Upper lobe of left lung (tissue), 6 donors: ENCODE data around the gene GSTM1. TPM values are rescaled to one million over a fixed set of nuclear protein-coding genes. Genes with fewer than 3 reads are reported as not detected.
A peak's percentile ranks its signal among the peaks of the same experiment; 100 is the strongest.

Experiments used
- ATAC-seq, 2 donors: fragments of 200-7000 bp; cut with Tn5 transposase; one replicate each; pipeline ENCODE4 v1.9.1; 2022; ENCODE audit warnings: mild to moderate bottlenecking in 2 of 2, moderate library complexity in 2 of 2; ENCODE audit not compliant: low FRiP score in 2 of 2
- DNase-seq, 2 donors: peaks; one replicate each; pipeline ENCODE4 v3.0.0-alpha.2; 2019 to 2020
- H3K27ac ChIP-seq, 4 donors: fragments of 200-600 bp; sonication (generic); one replicate each; pipeline ENCODE4 v1.5.1; 2016 to 2019
- H3K27me3 ChIP-seq, 4 donors: fragments of 200-600 bp; sonication (generic); one replicate each; pipeline ENCODE4 v1.5.1; 2017 to 2019
- H3K36me3 ChIP-seq, 4 donors: fragments of 200-600 bp; sonication (generic); one replicate each; pipeline ENCODE4 v1.5.1; 2016 to 2019
- H3K4me1 ChIP-seq, 4 donors: fragments of 200-600 bp; sonication (generic); one replicate each; pipeline ENCODE4 v1.5.1; 2018 to 2019
- H3K4me3 ChIP-seq, 4 donors: fragments of 200-600 bp; sonication (generic); one replicate each; pipeline ENCODE4 v1.5.1; 2017 to 2019; ENCODE audit warnings: mild to moderate bottlenecking in 2 of 4, moderate library complexity in 1 of 4
- H3K9me3 ChIP-seq, 4 donors: fragments of 200-600 bp; sonication (generic); one replicate each; pipeline ENCODE4 v1.5.1; 2018 to 2019
- EP300 ChIP-seq, 4 donors: sonication (generic); formaldehyde crosslinking; IDR thresholded peaks; one replicate each; pipeline ENCODE4 v1.5.1; 2017; ENCODE audit warnings: antibody characterized with exemption in 4 of 4, control low read depth in 2 of 4
- POLR2A ChIP-seq, 4 donors: fragments of 450-650 bp; IDR thresholded peaks; one replicate each; pipeline ENCODE4 v1.5.1; 2016 to 2017; ENCODE audit warnings: antibody characterized with exemption in 4 of 4, mild to moderate bottlenecking in 2 of 4
- POLR2AphosphoS5 ChIP-seq, 2 donors: sonication (generic); formaldehyde crosslinking; IDR thresholded peaks; one replicate each; pipeline ENCODE4 v1.5.1; 2017; ENCODE audit warnings: antibody characterized with exemption in 2 of 2
- WGBS, 2 donors: methylation state at CpG; one replicate each; pipeline ENCODE4 v1.1.5; 2017 to 2018; 5-methylcytosine and 5-hydroxymethylcytosine counted together
- total RNA-seq, 6 donors: library from RNA; depleted of rRNA in 4 of 6; stranded (reverse); fragments of >200 nt in 4 of 6; gene quantifications; one replicate each; pipeline versions ENCODE4 v1.1.0 to v1.2.1, GENCODE V29; 2016 to 2021
- TF ChIP-seq, protein P1 (sequence below), 6 experiments: fragments of 450-650 bp in 4 of 6; fragments of 200-600 bp in 2 of 6; sonication (generic) in 2 of 6; IDR thresholded peaks; one replicate each; pipeline ENCODE4 v1.5.1; 2016 to 2019; ENCODE audit warnings: antibody characterized with exemption in 6 of 6
- donor health status: DM: no; HTN: no; CAD: no; lungs with moderate emphysema.
- donor health status: DM: no; HTN: yes; CAD: no; lungs with severe emphysema.

The GSTM1 gene
- total RNA-seq, 6 donors from 2014 or later = 11.8 to 33.0 TPM; not detected in 4

DNA sequence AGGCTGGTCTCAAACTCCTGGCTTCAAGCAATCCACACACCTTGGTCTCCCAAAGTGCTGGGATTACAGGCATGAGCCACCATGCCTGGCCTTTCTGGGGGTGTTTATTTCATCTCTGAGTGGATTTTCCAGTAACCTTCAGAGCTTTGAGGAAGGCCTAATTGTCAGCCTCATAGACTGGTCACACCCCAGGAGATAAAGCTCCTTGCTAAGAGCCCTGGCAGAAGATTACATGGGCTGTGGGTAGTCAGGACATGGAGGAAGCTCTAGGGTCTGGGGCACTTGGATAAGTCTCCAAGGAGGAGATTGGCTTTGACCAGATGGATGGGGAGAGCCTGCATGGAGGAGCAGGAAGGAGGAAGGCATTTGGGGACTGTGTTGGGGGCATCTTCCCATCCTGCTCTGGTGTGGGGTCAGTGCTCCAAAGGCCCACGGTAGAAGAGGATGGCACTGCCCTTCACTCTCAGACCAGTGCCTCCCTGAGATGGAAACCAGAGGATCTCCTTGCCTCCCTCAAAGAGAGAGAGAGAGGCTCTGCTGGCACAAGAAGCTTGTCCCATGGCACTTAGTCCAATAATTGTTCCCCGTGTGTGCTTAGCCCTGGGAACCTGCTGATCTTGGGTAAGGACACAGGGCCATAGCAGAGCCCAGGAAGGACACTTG is 46.4 kb upstream of the GSTM1 start:
- Histone ChIP-seq H3K4me3 (no peak overlapping the region), H3K4me1 (peaks cover 0 to 16% (median 10%) of the 10 kb centered on the region in 4 donors), H3K36me3 (no peaks in the 10 kb centered on the region), H3K9me3 (no peaks in the 10 kb centered on the region), H3K27me3 (no peaks in the 10 kb centered on the region), H3K27ac (no peak overlapping the region)
- DNase-seq (no peak), ATAC-seq (no peak)
- TF ChIP-seq EP300 (IDR thresholded peaks at IDR 0.05) (no peak), POLR2A (IDR thresholded peaks at IDR 0.05) (no peak), POLR2AphosphoS5 (IDR thresholded peaks at IDR 0.05) (no peak)
- TF ChIP-seq, protein P1, sequence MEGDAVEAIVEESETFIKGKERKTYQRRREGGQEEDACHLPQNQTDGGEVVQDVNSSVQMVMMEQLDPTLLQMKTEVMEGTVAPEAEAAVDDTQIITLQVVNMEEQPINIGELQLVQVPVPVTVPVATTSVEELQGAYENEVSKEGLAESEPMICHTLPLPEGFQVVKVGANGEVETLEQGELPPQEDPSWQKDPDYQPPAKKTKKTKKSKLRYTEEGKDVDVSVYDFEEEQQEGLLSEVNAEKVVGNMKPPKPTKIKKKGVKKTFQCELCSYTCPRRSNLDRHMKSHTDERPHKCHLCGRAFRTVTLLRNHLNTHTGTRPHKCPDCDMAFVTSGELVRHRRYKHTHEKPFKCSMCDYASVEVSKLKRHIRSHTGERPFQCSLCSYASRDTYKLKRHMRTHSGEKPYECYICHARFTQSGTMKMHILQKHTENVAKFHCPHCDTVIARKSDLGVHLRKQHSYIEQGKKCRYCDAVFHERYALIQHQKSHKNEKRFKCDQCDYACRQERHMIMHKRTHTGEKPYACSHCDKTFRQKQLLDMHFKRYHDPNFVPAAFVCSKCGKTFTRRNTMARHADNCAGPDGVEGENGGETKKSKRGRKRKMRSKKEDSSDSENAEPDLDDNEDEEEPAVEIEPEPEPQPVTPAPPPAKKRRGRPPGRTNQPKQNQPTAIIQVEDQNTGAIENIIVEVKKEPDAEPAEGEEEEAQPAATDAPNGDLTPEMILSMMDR (IDR thresholded peaks at IDR 0.05) = no peak
- 69 to 86% methylated on average over 2 of the region's 2 CpGs for WGBS, 2 donors

DNA sequence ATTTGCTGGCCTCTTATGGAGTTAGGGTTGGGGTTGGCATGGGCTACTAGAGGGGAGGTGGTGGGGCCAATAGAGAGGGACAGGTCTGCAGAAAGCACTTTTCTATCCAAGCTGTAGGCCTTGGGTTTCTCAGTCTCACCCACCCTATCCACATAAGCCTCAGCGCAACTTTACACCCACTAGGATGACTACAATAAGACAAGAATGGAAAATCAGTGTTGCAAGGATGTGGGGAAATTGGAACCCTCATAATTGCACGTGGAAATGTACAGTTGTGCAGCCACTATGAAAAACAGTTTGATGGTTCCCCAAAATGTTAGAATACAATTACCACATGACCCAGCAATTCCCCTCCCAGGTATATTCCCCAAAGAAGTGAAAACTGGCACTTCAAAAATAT is 45.8 kb upstream of the GSTM1 start:
- Histone ChIP-seq H3K4me1 (peaks cover 0 to 16% (median 7%) of the 10 kb centered on the region in 4 donors), H3K9me3 (no peaks in the 10 kb centered on the region), H3K36me3 (no peaks in the 10 kb centered on the region), H3K4me3 (no peak overlapping the region), H3K27me3 (no peaks in the 10 kb centered on the region), H3K27ac (no peak overlapping the region)
- ATAC-seq (no peak), DNase-seq (no peak)
- no peak for TF ChIP-seq POLR2A (IDR thresholded peaks at IDR 0.05)
- TF ChIP-seq, protein P1 (IDR thresholded peaks at IDR 0.05) = no peak
- no peak for TF ChIP-seq EP300 (IDR thresholded peaks at IDR 0.05)
- TF ChIP-seq POLR2AphosphoS5 (IDR thresholded peaks at IDR 0.05) = no peak
- 69 to 72% methylated on average over 2 of the region's 2 CpGs for WGBS, 2 donors

- H3K27ac ChIP-seq = no peak overlapping the region
- WGBS, 2 donors = 58 to 68% methylated on average over 3 of the region's 3 CpGs
- H3K36me3 ChIP-seq = no peaks in the 10 kb centered on the region
- DNase-seq (no peak), ATAC-seq (no peak)
- H3K27me3 ChIP-seq = no peaks in the 10 kb centered on the region
- no peaks in the 10 kb centered on the region for H3K9me3 ChIP-seq
- TF ChIP-seq POLR2A (IDR thresholded peaks at IDR 0.05) (no peak), EP300 (IDR thresholded peaks at IDR 0.05) (no peak)
- H3K4me3 ChIP-seq = no peak overlapping the region
- H3K4me1 ChIP-seq = peaks cover 0 to 16% (median 7%) of the 10 kb centered on the region in 4 donors
These were observed 45.0 kb upstream of the GSTM1 start for GRCh38 chr1:109642626-109643025.

- Histone ChIP-seq H3K27me3 (no peaks in the 10 kb centered on the region), H3K4me3 (no peak overlapping the region), H3K36me3 (no peaks in the 10 kb centered on the region), H3K27ac (no peak overlapping the region), H3K9me3 (no peaks in the 10 kb centered on the region), H3K4me1 (peaks cover 0 to 16% (median 7%) of the 10 kb centered on the region in 4 donors)
- WGBS, 2 donors = 31 to 78% methylated on average over 12 to 32 of the region's 32 CpGs
- ATAC-seq (peak; percentile 90 to 93), DNase-seq (peak; percentile 83 to 97)
- TF ChIP-seq POLR2AphosphoS5 (IDR thresholded peaks at IDR 0.05) = no peak
- TF ChIP-seq POLR2A (IDR thresholded peaks at IDR 0.05) = no peak
- no peak for TF ChIP-seq EP300 (IDR thresholded peaks at IDR 0.05)
- TF ChIP-seq, protein P1 (IDR thresholded peaks at IDR 0.05) = peak; percentile 87 to 90 (median 89)
These were observed 44.0 kb upstream of the GSTM1 start for GRCh38 chr1:109643385-109644230.

DNA sequence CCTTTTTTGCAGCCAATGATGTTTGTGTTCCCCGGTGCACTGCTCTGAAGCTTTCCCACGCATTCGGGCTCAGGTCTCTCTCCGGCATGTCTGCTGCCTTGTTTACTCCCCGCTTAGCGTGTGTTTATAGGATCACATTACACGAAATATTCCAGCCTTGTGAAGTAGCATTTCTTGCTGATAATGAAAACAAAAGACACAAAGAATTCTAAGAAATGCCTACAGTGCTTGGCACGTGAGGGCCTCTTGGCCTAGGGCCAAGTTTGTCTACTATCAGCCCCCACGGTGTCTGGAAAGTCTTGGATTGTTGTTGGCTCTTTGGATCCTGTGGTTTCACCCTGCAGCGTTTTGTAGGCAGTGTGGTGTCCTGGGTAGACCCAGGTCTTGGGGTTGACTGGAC is 42.9 kb upstream of the GSTM1 start:
- H3K9me3 ChIP-seq = no peaks in the 10 kb centered on the region
- H3K4me1 ChIP-seq = peaks cover 0 to 16% (median 7%) of the 10 kb centered on the region in 4 donors
- no peaks in the 10 kb centered on the region for H3K36me3 ChIP-seq
- H3K27ac ChIP-seq = no peak overlapping the region
- DNase-seq (no peak), ATAC-seq (no peak)
- no CpG with 5 or more reads among the region's 10 CpGs for WGBS, 2 donors
- TF ChIP-seq POLR2A (IDR thresholded peaks at IDR 0.05) = no peak
- TF ChIP-seq, protein P1 (IDR thresholded peaks at IDR 0.05) = no peak
- TF ChIP-seq POLR2AphosphoS5 (IDR thresholded peaks at IDR 0.05) = no peak
- no peak for TF ChIP-seq EP300 (IDR thresholded peaks at IDR 0.05)
- H3K4me3 ChIP-seq = no peak overlapping the region
- no peaks in the 10 kb centered on the region for H3K27me3 ChIP-seq
